Heart left ventricle (tissue), 16 donors: ENCODE results near the gene GRM2. TPM values are rescaled to one million over a fixed set of nuclear protein-coding genes. Genes with fewer than 3 reads are reported as not detected.

Experiments
- ATAC-seq, 4 donors: fragments of 200-7000 bp; cut with Tn5 transposase; one replicate each; pipeline ENCODE4 v1.9.1; 2020 to 2022; ENCODE audit warnings: moderate library complexity in 4 of 4, mild to moderate bottlenecking in 3 of 4, moderate number of reproducible peaks in 1 of 4
- DNase-seq, 5 donors: peaks; one replicate each; pipeline ENCODE4 v3.0.0-alpha.2; 2020
- H3K27ac ChIP-seq, 12 donors: fragments of 200-600 bp; sonication (generic) in 4 of 12; one replicate each; pipeline versions ENCODE4 v1.5.0 to v1.8.0; 2016 to 2022; ENCODE audit warnings: mild to moderate bottlenecking in 2 of 12
- H3K27me3 ChIP-seq, 9 donors: fragments of 200-600 bp; sonication (generic) in 2 of 9; one replicate each; pipeline versions ENCODE4 v1.5.1 to v1.8.0; 2016 to 2022; ENCODE audit warnings: mild to moderate bottlenecking in 3 of 9
- H3K36me3 ChIP-seq, 9 donors: fragments of 200-600 bp; sonication (generic) in 2 of 9; one replicate each; pipeline versions ENCODE4 v1.5.0 to v1.8.0; 2018 to 2022; ENCODE audit warnings: mild to moderate bottlenecking in 2 of 9
- H3K4me1 ChIP-seq, 12 donors: fragments of 200-600 bp; sonication (generic) in 4 of 12; one replicate each; pipeline versions ENCODE4 v1.5.0 to v1.8.0; 2016 to 2022; ENCODE audit warnings: mild to moderate bottlenecking in 3 of 12
- H3K4me3 ChIP-seq, 12 donors: fragments of 200-600 bp; sonication (generic) in 4 of 12; one replicate each; pipeline versions ENCODE4 v1.5.0 to v1.8.0; 2017 to 2022; ENCODE audit warnings: mild to moderate bottlenecking in 9 of 12, moderate library complexity in 4 of 12
- H3K9me3 ChIP-seq, 12 donors: fragments of 200-600 bp; sonication (generic) in 4 of 12; one replicate each; pipeline versions ENCODE4 v1.5.0 to v1.8.0; 2016 to 2022; ENCODE audit warnings: mild to moderate bottlenecking in 1 of 12
- CTCF ChIP-seq, 12 donors: fragments of 200-600 bp; sonication (generic) in 4 of 12; IDR thresholded peaks; one replicate each; pipeline versions ENCODE4 v1.5.0 to v1.8.0; 2018 to 2022; ENCODE audit warnings: antibody characterized with exemption in 12 of 12, mild to moderate bottlenecking in 5 of 12
- POLR2A ChIP-seq, 2 donors: fragments of 450-650 bp; IDR thresholded peaks; one replicate each; pipeline ENCODE4 v1.6.1; 2017; ENCODE audit warnings: antibody characterized with exemption in 2 of 2, mild to moderate bottlenecking in 2 of 2, moderate library complexity in 2 of 2
- WGBS, 4 donors: extraction: QIAGEN DNeasy Blood & Tissue Kit in 2 of 4; methylation state at CpG; one replicate each; pipeline versions ENCODE4 v1.1.5 to v1.1.7; 2013 to 2018; 5-methylcytosine and 5-hydroxymethylcytosine counted together
- intact Hi-C, 10 donors: fragments of 100-400 bp; cut with DNase I; formaldehyde crosslinking; loops; one replicate each; pipeline versions ENCODE4 v1.11.1 to v1.14.2; 2022
- polyA plus RNA-seq, 2 donors: library from polyadenylated mRNA; stranded (reverse); fragments of 200-250 nt; gene quantifications; one replicate each; pipeline ENCODE4 v1.2.3, GENCODE V29; 2013
- total RNA-seq, 9 donors: library from RNA; depleted of rRNA in 2 of 9; stranded (reverse); fragments of >200 nt in 2 of 9; fragmentation: NEBNext Ultra II Directional in 3 of 9; extraction: Animal tissue kit (Norgen Biotek cat#: 25700) in 3 of 9; gene quantifications; one replicate each; pipeline versions ENCODE4 v1.1.0 to v1.2.4, GENCODE V29; 2016 to 2023
- donor health status: ischemic (EF 13 %, LVEDD 7.1; RV severe dilation, severe dysfunction).
- donor health status: healthy with polysubstance abuse.
- donor health status: DM: no; HTN: yes; CAD: no.
- donor health status: DM: no; HTN: no; CAD: no.
- donor health status: ischemic (EF 25% LVEDD 6.9; RV normal size, moderate dysfunction).
- donor health status: ischemic (EF 25% LVEDD 5.7; RV mildly dilated, moderate dysfunction).
- donor health status: healthy.
- donor health status: DM: yes; HTN: yes; CAD: no.
- donor health status: ischemic (EF 35%, LVEDD 5.7; RV mildly dilated, moderate dysfunction).
- donor health status: nonischemic (EF 11% LVEDD 7.7; RV severe dilation, severe dysfunction).
- donor health status: DM: yes; HTN: yes; CAD: no.
- donor health status: PGD.
- donor health status: ischemic (EF 29% LVEDD 5.4; RV normal size, mild dysfunction).
- donor health status: nonischemic (EF 23%, LVEDD 6.1; RV moderate dilation, normal function).

Gene GRM2
- total and polyA plus RNA-seq, 11 donors = 0.03 to 0.95 (median 0.40) TPM; not detected in 2

DNA sequence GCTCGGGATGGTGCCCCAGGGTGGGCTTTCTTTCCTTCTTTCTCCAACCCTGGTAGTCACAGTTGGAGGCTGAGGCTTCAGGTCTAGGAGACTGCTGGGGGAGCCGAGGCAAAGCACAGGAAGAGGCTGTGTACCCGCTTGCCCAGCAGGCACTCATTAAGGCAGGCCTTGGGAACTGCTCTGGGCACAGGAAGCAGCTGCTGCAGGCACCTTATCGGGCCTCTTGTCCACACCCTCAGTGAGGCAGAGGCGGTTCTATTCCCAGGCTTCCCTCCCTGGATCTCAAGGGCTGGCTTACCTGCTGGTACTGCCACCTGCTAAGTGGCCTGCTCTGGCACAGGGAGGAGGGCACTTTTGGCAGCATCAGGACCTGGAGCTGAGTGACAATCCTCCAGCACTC is 15.8 kb upstream of the GRM2 start:
- H3K36me3 ChIP-seq = peaks cover 0 to 72% (median 22%) of the 10 kb centered on the region in 9 donors
- H3K4me1 ChIP-seq = peaks cover 10 to 53% (median 41%) of the 10 kb centered on the region in 12 donors
- no peaks in the 10 kb centered on the region for H3K27me3 ChIP-seq
- H3K4me3 ChIP-seq = no peak overlapping the region
- H3K9me3 ChIP-seq = no peaks in the 10 kb centered on the region
- ATAC-seq (peak in 1 of 4 donors; percentile 4), DNase-seq (peak in 1 of 5 donors; percentile 30)
- peak overlapping the region in 8 of 12 donors; percentile 1 to 71 (median 44) for H3K27ac ChIP-seq
- no peak for TF ChIP-seq CTCF (IDR thresholded peaks at IDR 0.05)
- TF ChIP-seq POLR2A (IDR thresholded peaks at IDR 0.05) = no peak
- WGBS, 4 donors = 24 to 52% (median 48%) methylated on average over 2 to 5 of the region's 5 CpGs
- intact Hi-C loops = no loop called here

- TF ChIP-seq POLR2A (IDR thresholded peaks at IDR 0.05) (no peak), CTCF (IDR thresholded peaks at IDR 0.05) (no peak)
- DNase-seq (no peak), ATAC-seq (no peak)
- Histone ChIP-seq H3K4me3 (no peak overlapping the region), H3K36me3 (peaks cover 0 to 81% (median 23%) of the 10 kb centered on the region in 9 donors), H3K27me3 (no peaks in the 10 kb centered on the region), H3K27ac (no peak overlapping the region), H3K9me3 (no peaks in the 10 kb centered on the region), H3K4me1 (peaks cover 10 to 49% (median 32%) of the 10 kb centered on the region in 12 donors)
- 58 to 78% (median 70%) methylated on average over 3 of the region's 3 CpGs for WGBS, 4 donors
- intact Hi-C loops = no loop called here
These were observed 14.9 kb upstream of the GRM2 start for GRCh38 chr3:51691949-51692348.

GRCh38 chr3:51692980-51693395 is 13.9 kb upstream of the GRM2 start:
- no peak overlapping the region for H3K27ac ChIP-seq
- intact Hi-C loops = no loop called here

DNA sequence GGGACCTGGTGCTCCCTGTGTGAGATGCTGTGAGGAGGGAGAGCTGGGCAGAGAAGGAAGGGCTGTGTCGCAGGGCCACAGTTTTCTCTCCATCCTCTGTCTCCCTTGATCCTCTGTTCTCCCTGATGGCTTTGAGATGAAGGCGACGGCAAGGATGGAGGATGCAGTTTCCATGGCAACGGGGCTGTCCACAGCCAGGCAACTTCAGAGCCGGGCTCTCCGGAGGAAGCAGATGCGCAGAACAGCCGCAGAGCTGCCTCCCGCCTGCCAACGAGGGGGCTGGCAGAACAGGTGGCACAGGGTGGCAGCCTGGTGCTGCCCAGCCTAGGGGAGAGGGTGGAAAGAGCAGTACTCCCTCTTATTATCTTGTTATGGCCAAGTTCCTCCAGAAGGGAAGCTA is 9.9 kb upstream of the GRM2 start:
- WGBS, 4 donors = 91 to 94% (median 93%) methylated on average over 7 to 10 of the region's 10 CpGs
- ATAC-seq (no peak), DNase-seq (no peak)
- Histone ChIP-seq H3K9me3 (no peaks in the 10 kb centered on the region), H3K27ac (no peak overlapping the region), H3K4me3 (no peak overlapping the region), H3K4me1 (peaks cover 0 to 18% (median 0%) of the 10 kb centered on the region in 12 donors), H3K27me3 (no peaks in the 10 kb centered on the region), H3K36me3 (peaks cover 0 to 92% (median 59%) of the 10 kb centered on the region in 9 donors)
- no peak for TF ChIP-seq POLR2A (IDR thresholded peaks at IDR 0.05)
- no peak for TF ChIP-seq CTCF (IDR thresholded peaks at IDR 0.05)
- intact Hi-C loops = no loop called here

More at GRCh38 chr3:51692980-51693395, 13.9 kb upstream of the GRM2 start:
- DNase-seq (no peak), ATAC-seq (no peak)
- H3K27me3 ChIP-seq = no peaks in the 10 kb centered on the region
- 91 to 94% (median 92%) methylated on average over 8 of the region's 8 CpGs for WGBS, 4 donors
- no peaks in the 10 kb centered on the region for H3K9me3 ChIP-seq
- TF ChIP-seq CTCF (IDR thresholded peaks at IDR 0.05) (no peak), POLR2A (IDR thresholded peaks at IDR 0.05) (no peak)
- H3K36me3 ChIP-seq = peaks cover 0 to 90% (median 32%) of the 10 kb centered on the region in 9 donors
- H3K4me1 ChIP-seq = peaks cover 6 to 43% (median 22%) of the 10 kb centered on the region in 12 donors
- H3K4me3 ChIP-seq = no peak overlapping the region
